PC-3 (cell line): Measurements from ENCODE around the gene ATF1. TPM values are rescaled to one million over a fixed set of nuclear protein-coding genes. Genes with fewer than 3 reads are reported as not detected.
"Not testable (repeated sequence)": the region's sequence is repeated elsewhere in the genome, so short reads cannot be mapped to it uniquely, and the experiment has no call there.

Experiments used
- ATAC-seq: fragments of 200-7000 bp; cut with Tn5 transposase; 2 replicates; pipeline ENCODE4 v1.9.1; 2020; ENCODE audit warnings: mild to moderate bottlenecking, moderate library complexity
- BruUV-seq: library from RNA; stranded (reverse); fragments of 400-500 nt; replicated peaks from 2 replicates; lab custom pipeline; 2021; lab: Mats Ljungman, UMichigan
- CTCF ChIA-PET: fragments of 300-600 bp; sonication (Branson Sonifier 250); formaldehyde crosslinking; loops from one replicate; lab custom pipeline; 2022; ENCODE audit warnings: antibody characterized with exemption; lab: Charles Lee
- POLR2A ChIA-PET: fragments of 300-600 bp; sonication (Branson Sonifier 250); formaldehyde crosslinking; loops from one replicate; lab custom pipeline; 2022; ENCODE audit warnings: antibody characterized with exemption; ENCODE audit not compliant: unreplicated experiment; lab: Charles Lee
- DNase-seq: peaks from one replicate; pipeline ENCODE4 v3.0.0-alpha.2; 2015
- H2AFZ ChIP-seq: fragments of 300-600 bp; sonication (generic); 2 replicates; pipeline ENCODE4 v1.6.0; 2016; ENCODE audit warnings: antibody characterized with exemption, low read length
- H3F3A ChIP-seq: fragments of 300-600 bp; sonication (generic); one replicate; pipeline ENCODE4 v1.6.0; 2017; ENCODE audit warnings: antibody characterized with exemption, low read length, control low read depth, mild to moderate bottlenecking; ENCODE audit not compliant: unreplicated experiment
- H3K27ac ChIP-seq: fragments of 300-600 bp; sonication (generic); 2 replicates; pipeline ENCODE4 v1.5.1; 2016; ENCODE audit warnings: mild to moderate bottlenecking, low read length
- H3K27me3 ChIP-seq: fragments of 300-600 bp; sonication (generic); 2 replicates; pipeline ENCODE4 v1.6.1; 2016; ENCODE audit warnings: low read length, mixed read lengths
- H3K36me3 ChIP-seq: fragments of 300-600 bp; sonication (generic); 2 replicates; pipeline ENCODE4 v1.6.1; 2016; ENCODE audit warnings: low read depth, mixed run types, low read length, mixed read lengths
- H3K4me1 ChIP-seq: fragments of 300-600 bp; sonication (generic); 2 replicates; pipeline ENCODE4 v1.5.1; 2016; ENCODE audit warnings: low read length; ENCODE audit not compliant: insufficient read depth
- H3K4me2 ChIP-seq: fragments of 300-600 bp; sonication (generic); 2 replicates; pipeline ENCODE4 v1.6.0; 2016; ENCODE audit warnings: low read length
- H3K4me3 ChIP-seq: fragments of 300-600 bp; sonication (generic); 2 replicates; pipeline ENCODE4 v1.5.1; 2016; ENCODE audit warnings: mild to moderate bottlenecking, low read length, mixed read lengths
- H3K79me2 ChIP-seq: fragments of 300-600 bp; sonication (generic); 2 replicates; pipeline ENCODE4 v1.6.1; 2017; ENCODE audit warnings: low read length, mixed read lengths
- H3K9ac ChIP-seq: fragments of 300-600 bp; sonication (generic); 2 replicates; pipeline ENCODE4 v1.6.0; 2016; ENCODE audit warnings: mild to moderate bottlenecking, low read length
- H3K9me2 ChIP-seq: fragments of 300-600 bp; sonication (generic); replicated peaks from 2 replicates; pipeline ENCODE4 v1.6.1; 2016; ENCODE audit warnings: mixed run types, low read length, mixed read lengths
- H3K9me3 ChIP-seq: fragments of 300-600 bp; sonication (generic); 2 replicates; pipeline ENCODE4 v1.6.1; 2016; ENCODE audit warnings: low read length, mixed read lengths
- H4K20me1 ChIP-seq: fragments of 300-600 bp; sonication (generic); 2 replicates; pipeline ENCODE4 v1.6.1; 2016; ENCODE audit warnings: low read length, mixed read lengths
- CTCF ChIP-seq: fragments of 300-600 bp; sonication (generic); conservative IDR thresholded peaks from 2 replicates; pipeline ENCODE4 v1.5.1; 2017; ENCODE audit warnings: antibody characterized with exemption, low read depth, mild to moderate bottlenecking, low read length
- EZH2 ChIP-seq: fragments of 300-600 bp; sonication (generic); IDR thresholded peaks from one replicate; pipeline ENCODE4 v1.6.1; 2017; ENCODE audit warnings: antibody characterized with exemption, mild to moderate bottlenecking, low read length; ENCODE audit not compliant: unreplicated experiment
- EZH2phosphoT487 ChIP-seq: fragments of 300-600 bp; sonication (generic); IDR thresholded peaks from 2 replicates; pipeline ENCODE4 v1.6.1; 2018; ENCODE audit warnings: mild to moderate bottlenecking, antibody characterized with exemption, low read length, borderline replicate concordance
- intact Hi-C: fragments of 100-400 bp; cut with micrococcal nuclease; formaldehyde crosslinking; loops from 2 replicates; pipeline ENCODE4 v1.9.0; 2023
- total RNA-seq: library from RNA; depleted of rRNA; stranded (reverse); fragments of >200 nt; gene quantifications from 2 replicates; pipeline ENCODE4 v1.2.3, GENCODE V29; 2014

ATF1 gene
- total RNA-seq, 1 experiment from 2014 or later = 67.2 TPM

- Histone ChIP-seq H3K9me2 (no peaks in the 10 kb centered on the region), H3K4me1 (no peaks in the 10 kb centered on the region), H3F3A (no peaks in the 10 kb centered on the region), H3K9me3 (no peaks in the 10 kb centered on the region), H3K9ac (no peak overlapping the region), H3K27ac (no peak overlapping the region), H2AFZ (no peak overlapping the region; the same call in 1 of the 2 replicates), H3K4me2 (no peak overlapping the region), H4K20me1 (no peaks in the 10 kb centered on the region), H3K4me3 (no peak overlapping the region), H3K27me3 (no peaks in the 10 kb centered on the region), H3K79me2 (no peaks in the 10 kb centered on the region), H3K36me3 (no peaks in the 10 kb centered on the region)
- no TSS peak for BruUV-seq
- DNase-seq (peak; percentile 76), ATAC-seq (peak; percentile 78)
- POLR2A ChIA-PET = interaction anchor here (0.6 kb wide), 2 partner anchors 61 to 1024 kb away, joined by 6 to 11 read pairs; partner anchors contain the start of gene ATF1
- intact Hi-C loops = loop anchor here (1.0 to 5.0 kb wide), 4 partner anchors 60 to 517 kb away; no protein-coding TSS in a partner anchor
- TF ChIP-seq EZH2phosphoT487 = no peak
- TF ChIP-seq CTCF = peak; percentile 66
- TF ChIP-seq EZH2 = no peak
- CTCF ChIA-PET = interaction anchor here (0.6 to 2.6 kb wide), 11 partner anchors 28 to 807 kb away, joined by 3 to 56 read pairs (median 6); no protein-coding TSS in a partner anchor
Measured at GRCh38 chr12:50825372-50825838, 61.5 kb downstream of the ATF1 start.

GRCh38 chr12:50828121-50828520 lies 64.2 kb downstream of the ATF1 start:
- Histone ChIP-seq H3K4me3 (no peak overlapping the region), H3F3A (no peaks in the 10 kb centered on the region), H3K9ac (no peak overlapping the region), H3K27ac (no peak overlapping the region), H3K36me3 (no peaks in the 10 kb centered on the region), H4K20me1 (no peaks in the 10 kb centered on the region), H3K9me3 (peaks cover 8% of the 10 kb centered on the region; the same call in 1 of the 2 replicates), H3K9me2 (no peaks in the 10 kb centered on the region), H2AFZ (no peak overlapping the region), H3K79me2 (no peaks in the 10 kb centered on the region), H3K27me3 (no peaks in the 10 kb centered on the region), H3K4me2 (no peak overlapping the region), H3K4me1 (no peaks in the 10 kb centered on the region)
- ATAC-seq (no peak), DNase-seq (no peak)
- POLR2A ChIA-PET = no interaction called here
- intact Hi-C loops = loop anchor here (5.0 kb wide), 1 partner anchor 514 kb away; no protein-coding TSS in a partner anchor
- BruUV-seq = no TSS peak
- CTCF ChIA-PET = no interaction called here
- no peak for TF ChIP-seq EZH2
- TF ChIP-seq CTCF = no peak
- no peak for TF ChIP-seq EZH2phosphoT487

GRCh38 chr12:50828886-50829285 lies 65.0 kb downstream of the ATF1 start:
- Histone ChIP-seq H3K4me3 (no peak overlapping the region), H3K4me2 (no peak overlapping the region), H3K27me3 (no peaks in the 10 kb centered on the region), H3F3A (no peaks in the 10 kb centered on the region), H2AFZ (no peak overlapping the region), H4K20me1 (no peaks in the 10 kb centered on the region), H3K9ac (no peak overlapping the region), H3K27ac (no peak overlapping the region), H3K9me2 (no peaks in the 10 kb centered on the region), H3K36me3 (no peaks in the 10 kb centered on the region), H3K9me3 (peaks cover 13% of the 10 kb centered on the region; the same call in 1 of the 2 replicates), H3K4me1 (no peaks in the 10 kb centered on the region), H3K79me2 (no peaks in the 10 kb centered on the region)
- ATAC-seq = no peak
- ChIA-PET CTCF (no interaction called here), POLR2A (no interaction called here)
- TF ChIP-seq EZH2 (no peak), CTCF (no peak)
- DNase-seq = no peak
- intact Hi-C loops = loop anchor here (5.0 kb wide), 1 partner anchor 513 kb away; no protein-coding TSS in a partner anchor
- no TSS peak for BruUV-seq

- H3K36me3 ChIP-seq, BruUV-seq, CTCF ChIA-PET: not testable (repeated sequence)
Measured at GRCh38 chr12:50833801-50834200, 69.9 kb downstream of the ATF1 start.

More at GRCh38 chr12:50833801-50834200, 69.9 kb downstream of the ATF1 start:
- H3K4me2 ChIP-seq, intact Hi-C loops, POLR2A ChIA-PET, H3K79me2 ChIP-seq, H3K27me3 ChIP-seq, H4K20me1 ChIP-seq, H3K9ac ChIP-seq, H2AFZ ChIP-seq, ATAC-seq, H3K9me2 ChIP-seq, H3K27ac ChIP-seq, H3F3A ChIP-seq, DNase-seq, H3K4me1 ChIP-seq, H3K4me3 ChIP-seq: not testable (repeated sequence)
- H3K9me3 ChIP-seq = peaks cover 19% of the 10 kb centered on the region
